Measurements from ENCODE around the gene HLA-F.

Gene HLA-F

DNA sequence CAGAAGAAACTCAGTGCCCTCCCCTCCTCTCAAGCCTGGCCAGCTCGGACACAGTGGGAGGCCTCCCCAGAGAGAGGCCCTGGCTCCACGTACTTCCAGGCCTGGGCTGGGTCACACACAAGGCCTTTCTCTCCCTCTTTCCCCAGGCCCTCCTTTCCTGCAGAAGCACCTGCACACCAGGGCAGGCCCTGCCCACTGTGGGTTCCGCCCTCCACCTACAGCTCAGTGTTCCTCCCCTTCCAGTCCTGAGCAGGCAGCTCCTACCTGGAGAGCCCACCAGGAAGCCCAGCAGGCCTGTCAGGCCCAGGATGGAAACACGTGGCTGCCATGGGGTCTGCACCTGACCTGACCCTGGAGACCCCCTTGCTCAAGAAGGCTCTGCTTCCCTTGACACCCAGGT is 18.9 kb downstream of the HLA-F start:
- DNase-seq (ENCODE audit: low spot score) (no peak), ATAC-seq (ENCODE audit: low read depth) (no peak)
- TF ChIP-seq, protein P1, sequence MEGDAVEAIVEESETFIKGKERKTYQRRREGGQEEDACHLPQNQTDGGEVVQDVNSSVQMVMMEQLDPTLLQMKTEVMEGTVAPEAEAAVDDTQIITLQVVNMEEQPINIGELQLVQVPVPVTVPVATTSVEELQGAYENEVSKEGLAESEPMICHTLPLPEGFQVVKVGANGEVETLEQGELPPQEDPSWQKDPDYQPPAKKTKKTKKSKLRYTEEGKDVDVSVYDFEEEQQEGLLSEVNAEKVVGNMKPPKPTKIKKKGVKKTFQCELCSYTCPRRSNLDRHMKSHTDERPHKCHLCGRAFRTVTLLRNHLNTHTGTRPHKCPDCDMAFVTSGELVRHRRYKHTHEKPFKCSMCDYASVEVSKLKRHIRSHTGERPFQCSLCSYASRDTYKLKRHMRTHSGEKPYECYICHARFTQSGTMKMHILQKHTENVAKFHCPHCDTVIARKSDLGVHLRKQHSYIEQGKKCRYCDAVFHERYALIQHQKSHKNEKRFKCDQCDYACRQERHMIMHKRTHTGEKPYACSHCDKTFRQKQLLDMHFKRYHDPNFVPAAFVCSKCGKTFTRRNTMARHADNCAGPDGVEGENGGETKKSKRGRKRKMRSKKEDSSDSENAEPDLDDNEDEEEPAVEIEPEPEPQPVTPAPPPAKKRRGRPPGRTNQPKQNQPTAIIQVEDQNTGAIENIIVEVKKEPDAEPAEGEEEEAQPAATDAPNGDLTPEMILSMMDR (IDR thresholded peaks at IDR 0.05; ENCODE audit: poor library complexity, severe bottlenecking) = no peak
- no peaks in the 10 kb centered on the region for H3K27me3 ChIP-seq (ENCODE audit: insufficient read depth, poor library complexity, severe bottlenecking)
- no peak overlapping the region for H3K27ac ChIP-seq (ENCODE audit: poor library complexity, severe bottlenecking)
- H3K4me3 ChIP-seq (ENCODE audit: severe bottlenecking) = no peak overlapping the region
- H3K36me3 ChIP-seq (ENCODE audit: low read depth) = peaks cover 37% of the 10 kb centered on the region
- H3K4me1 ChIP-seq (ENCODE audit: insufficient read depth, poor library complexity, severe bottlenecking) = no peaks in the 10 kb centered on the region
- no peaks in the 10 kb centered on the region for H3K9me3 ChIP-seq (ENCODE audit: severe bottlenecking)

GRCh38 chr6:29743025-29743424 is 19.8 kb downstream of the HLA-F start:
- Histone ChIP-seq H3K27me3 (ENCODE audit: insufficient read depth, poor library complexity, severe bottlenecking) (no peaks in the 10 kb centered on the region), H3K27ac (ENCODE audit: poor library complexity, severe bottlenecking) (no peak overlapping the region), H3K36me3 (ENCODE audit: low read depth) (peaks cover 28% of the 10 kb centered on the region), H3K4me1 (ENCODE audit: insufficient read depth, poor library complexity, severe bottlenecking) (no peaks in the 10 kb centered on the region), H3K4me3 (ENCODE audit: severe bottlenecking) (no peak overlapping the region), H3K9me3 (ENCODE audit: severe bottlenecking) (no peaks in the 10 kb centered on the region)
- DNase-seq (ENCODE audit: low spot score) = no peak
- no peak for ATAC-seq (ENCODE audit: low read depth)
- TF ChIP-seq, protein P1 (IDR thresholded peaks at IDR 0.05; ENCODE audit: poor library complexity, severe bottlenecking) = no peak

GRCh38 chr6:29743568-29743967 is 20.3 kb downstream of the HLA-F start:
- TF ChIP-seq, protein P1 (IDR thresholded peaks at IDR 0.05; ENCODE audit: poor library complexity, severe bottlenecking) = no peak
- Histone ChIP-seq H3K4me3 (ENCODE audit: severe bottlenecking) (no peak overlapping the region), H3K4me1 (ENCODE audit: insufficient read depth, poor library complexity, severe bottlenecking) (no peaks in the 10 kb centered on the region), H3K27ac (ENCODE audit: poor library complexity, severe bottlenecking) (no peak overlapping the region), H3K9me3 (ENCODE audit: severe bottlenecking) (no peaks in the 10 kb centered on the region), H3K27me3 (ENCODE audit: insufficient read depth, poor library complexity, severe bottlenecking) (no peaks in the 10 kb centered on the region), H3K36me3 (ENCODE audit: low read depth) (peaks cover 23% of the 10 kb centered on the region)
- DNase-seq (ENCODE audit: low spot score) = no peak
- no peak for ATAC-seq (ENCODE audit: low read depth)

- Histone ChIP-seq H3K4me1 (ENCODE audit: insufficient read depth, poor library complexity, severe bottlenecking) (no peaks in the 10 kb centered on the region), H3K36me3 (ENCODE audit: low read depth) (peaks cover 17% of the 10 kb centered on the region), H3K9me3 (ENCODE audit: severe bottlenecking) (no peaks in the 10 kb centered on the region), H3K4me3 (ENCODE audit: severe bottlenecking) (no peak overlapping the region), H3K27ac (ENCODE audit: poor library complexity, severe bottlenecking) (no peak overlapping the region), H3K27me3 (ENCODE audit: insufficient read depth, poor library complexity, severe bottlenecking) (no peaks in the 10 kb centered on the region)
- ATAC-seq (ENCODE audit: low read depth) (no peak), DNase-seq (ENCODE audit: low spot score) (no peak)
- TF ChIP-seq, protein P1 (IDR thresholded peaks at IDR 0.05; ENCODE audit: poor library complexity, severe bottlenecking) = no peak
Observed at GRCh38 chr6:29744131-29744530, 20.9 kb downstream of the HLA-F start.

DNA sequence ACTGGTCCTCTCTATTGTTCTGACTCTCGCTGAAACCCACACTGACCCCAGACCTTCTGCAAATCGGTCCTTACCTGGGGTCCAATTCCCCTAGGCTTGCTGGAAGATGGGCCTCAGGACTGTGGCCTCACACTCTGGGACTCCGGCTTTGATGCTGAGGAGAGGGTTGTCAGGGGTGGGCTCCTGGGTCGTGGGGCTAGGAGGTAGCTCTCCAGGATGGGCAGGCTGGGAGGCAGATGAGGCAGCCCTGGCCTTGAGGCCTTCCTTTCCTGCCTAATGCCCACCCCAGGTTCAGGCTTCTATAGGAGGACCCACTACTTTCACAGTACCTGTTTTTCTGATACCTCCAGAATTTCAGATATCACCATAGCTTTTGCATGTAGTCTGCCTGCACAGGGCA is 21.4 kb downstream of the HLA-F start:
- H3K27ac ChIP-seq (ENCODE audit: poor library complexity, severe bottlenecking) = no peak overlapping the region
- H3K4me1 ChIP-seq (ENCODE audit: insufficient read depth, poor library complexity, severe bottlenecking) = no peaks in the 10 kb centered on the region
- H3K4me3 ChIP-seq (ENCODE audit: severe bottlenecking) = no peak overlapping the region
- H3K27me3 ChIP-seq (ENCODE audit: insufficient read depth, poor library complexity, severe bottlenecking) = no peaks in the 10 kb centered on the region
- H3K36me3 ChIP-seq (ENCODE audit: low read depth) = peaks cover 17% of the 10 kb centered on the region
- TF ChIP-seq, protein P1 (IDR thresholded peaks at IDR 0.05; ENCODE audit: poor library complexity, severe bottlenecking) = no peak
- no peaks in the 10 kb centered on the region for H3K9me3 ChIP-seq (ENCODE audit: severe bottlenecking)
- DNase-seq (ENCODE audit: low spot score) (no peak), ATAC-seq (ENCODE audit: low read depth) (no peak)

All from RWPE2 (cell line).